H9 (cell line): ENCODE results near the gene MSI2. TPM values are rescaled to one million over a fixed set of nuclear protein-coding genes. Genes with fewer than 3 reads are reported as not detected.
"Not testable (repeated sequence)": the region's sequence is repeated elsewhere in the genome, so short reads cannot be mapped to it uniquely, and the experiment has no call there.

Experiments
- DNase-seq: peaks from one replicate; pipeline ENCODE4 v3.0.0-alpha.2; 2017
- H2AFZ ChIP-seq: one replicate; pipeline ENCODE4 v1.6.1; 2013; ENCODE audit warnings: mild to moderate bottlenecking, low read length, control low read depth, moderate library complexity
- H2AK5ac ChIP-seq: 2 replicates; pipeline ENCODE4 v1.6.1; 2013; ENCODE audit warnings: low read length, control low read depth, mixed read lengths; ENCODE audit not compliant: insufficient read length
- H2BK120ac ChIP-seq: one replicate; pipeline ENCODE4 v1.6.1; 2013; ENCODE audit warnings: low read depth, mild to moderate bottlenecking, low read length, control low read depth, inconsistent platforms; ENCODE audit not compliant: poor library complexity, severe bottlenecking
- H2BK12ac ChIP-seq: 2 replicates; pipeline ENCODE4 v1.6.1; 2013; ENCODE audit warnings: low read length, control low read depth, mixed read lengths, low read depth; ENCODE audit not compliant: insufficient read length
- H2BK15ac ChIP-seq: 2 replicates; pipeline ENCODE4 v1.6.1; 2013; ENCODE audit warnings: low read depth, low read length, control low read depth
- H2BK20ac ChIP-seq: one replicate; pipeline ENCODE4 v1.6.1; 2013; ENCODE audit warnings: low read depth, mild to moderate bottlenecking, low read length, control low read depth, inconsistent platforms; ENCODE audit not compliant: poor library complexity, severe bottlenecking
- H2BK5ac ChIP-seq: 2 replicates; pipeline ENCODE4 v1.6.1; 2013; ENCODE audit warnings: low read length, control low read depth, mixed read lengths; ENCODE audit not compliant: insufficient read length
- H3K14ac ChIP-seq: 2 replicates; pipeline ENCODE4 v1.6.1; 2013; ENCODE audit warnings: low read length, control low read depth; ENCODE audit not compliant: insufficient read depth
- H3K18ac ChIP-seq: 2 replicates; pipeline ENCODE4 v1.6.1; 2013; ENCODE audit warnings: low read depth, mild to moderate bottlenecking, mixed read lengths, low read length, control low read depth; ENCODE audit not compliant: insufficient read length
- H3K23ac ChIP-seq: 2 replicates; pipeline ENCODE4 v1.6.1; 2013; ENCODE audit warnings: low read length, control low read depth, mixed read lengths, low read depth; ENCODE audit not compliant: insufficient read length
- H3K23me2 ChIP-seq: 2 replicates; pipeline ENCODE4 v1.6.1; 2013; ENCODE audit warnings: low read depth, mild to moderate bottlenecking, mixed read lengths, low read length, control low read depth; ENCODE audit not compliant: insufficient read length, poor library complexity, severe bottlenecking
- H3K27ac ChIP-seq: 2 replicates; pipeline ENCODE4 v1.5.1; 2013; ENCODE audit warnings: low read length, control low read depth, mixed read lengths, low read depth; ENCODE audit not compliant: insufficient read length
- H3K27me3 ChIP-seq: 2 replicates; pipeline ENCODE4 v1.6.1; 2013; ENCODE audit warnings: low read length, control low read depth, inconsistent platforms; ENCODE audit not compliant: insufficient read depth
- H3K4ac ChIP-seq: 2 replicates; pipeline ENCODE4 v1.6.1; 2013; ENCODE audit warnings: low read depth, mild to moderate bottlenecking, control low read depth, inconsistent platforms, low read length, moderate library complexity
- H3K4me1 ChIP-seq: 2 replicates; pipeline ENCODE4 v1.6.1; 2013; ENCODE audit warnings: low read length, control low read depth, inconsistent platforms; ENCODE audit not compliant: insufficient read depth
- H3K4me2 ChIP-seq: 2 replicates; pipeline ENCODE4 v1.6.1; 2013; ENCODE audit warnings: low read length, control low read depth, mixed read lengths; ENCODE audit not compliant: insufficient read length, insufficient read depth
- H3K56ac ChIP-seq: 2 replicates; pipeline ENCODE4 v1.6.1; 2013; ENCODE audit warnings: low read depth, mild to moderate bottlenecking, mixed read lengths, low read length, control low read depth; ENCODE audit not compliant: insufficient read length
- H3K79me1 ChIP-seq: 2 replicates; pipeline ENCODE4 v1.6.1; 2013; ENCODE audit warnings: low read depth, mild to moderate bottlenecking, moderate library complexity, low read length, control low read depth, inconsistent platforms; ENCODE audit not compliant: insufficient read depth, poor library complexity, severe bottlenecking
- H3K79me2 ChIP-seq: 2 replicates; pipeline ENCODE4 v1.6.1; 2013; ENCODE audit warnings: low read length, control low read depth, inconsistent platforms; ENCODE audit not compliant: insufficient read depth
- H3K9ac ChIP-seq: 2 replicates; pipeline ENCODE4 v1.6.1; 2013; ENCODE audit warnings: low read length, control low read depth, mixed read lengths; ENCODE audit not compliant: insufficient read length; ENCODE audit errors: extremely low read depth
- H3K9me3 ChIP-seq: one replicate; pipeline ENCODE4 v1.6.1; 2013; ENCODE audit warnings: low read depth, low read length, inconsistent platforms; ENCODE audit not compliant: control insufficient read depth
- H3T11ph ChIP-seq: one replicate; pipeline ENCODE4 v1.6.1; 2013; ENCODE audit warnings: mild to moderate bottlenecking, low read length, control low read depth, inconsistent platforms
- H4K20me1 ChIP-seq: one replicate; pipeline ENCODE4 v1.6.1; 2013; ENCODE audit not compliant: control insufficient read depth, insufficient read length, insufficient read depth
- H4K5ac ChIP-seq: 2 replicates; pipeline ENCODE4 v1.6.1; 2013; ENCODE audit warnings: low read depth, mild to moderate bottlenecking, mixed read lengths, low read length, control low read depth; ENCODE audit not compliant: insufficient read length
- H4K8ac ChIP-seq: replicated peaks from 2 replicates; pipeline ENCODE4 v1.6.1; 2013; ENCODE audit warnings: low read length, control low read depth, mixed read lengths, low read depth; ENCODE audit not compliant: insufficient read length
- H4K91ac ChIP-seq: 2 replicates; pipeline ENCODE4 v1.6.1; 2013; ENCODE audit warnings: low read depth, mild to moderate bottlenecking, moderate library complexity, mixed read lengths, low read length, control low read depth; ENCODE audit not compliant: insufficient read length
- H3K27ac Mint-ChIP-seq, 3 experiments: 2 replicates in 2 of 3; 3 replicates in 1 of 3; pipeline ENCODE4 v1.8.0; 2020 to 2021; ENCODE audit warnings: mixed read lengths in 3 of 3, mild to moderate bottlenecking in 1 of 3, moderate library complexity in 1 of 3
- H3K27me3 Mint-ChIP-seq: 2 replicates; pipeline ENCODE4 v1.8.0; 2021; ENCODE audit warnings: low read depth, mild to moderate bottlenecking, moderate library complexity, mixed read lengths
- H3K36me3 Mint-ChIP-seq, 3 experiments: 2 replicates in 2 of 3; 3 replicates in 1 of 3; pipeline ENCODE4 v1.8.0; 2020 to 2021; ENCODE audit warnings: low read depth in 3 of 3, mixed read lengths in 3 of 3; ENCODE audit not compliant: insufficient read depth in 1 of 3
- H3K4me1 Mint-ChIP-seq, 2 experiments: 2 replicates each; pipeline ENCODE4 v1.8.0; 2020; ENCODE audit warnings: mixed read lengths in 2 of 2
- H3K4me3 Mint-ChIP-seq, 2 experiments: 2 replicates in 1 of 2; 3 replicates in 1 of 2; pipeline ENCODE4 v1.8.0; 2020 to 2021; ENCODE audit warnings: mild to moderate bottlenecking in 2 of 2, mixed read lengths in 2 of 2, moderate library complexity in 1 of 2
- H3K9me3 Mint-ChIP-seq, 2 experiments: 2 replicates in 1 of 2; 3 replicates in 1 of 2; pipeline ENCODE4 v1.8.0; 2020; ENCODE audit warnings: mild to moderate bottlenecking in 2 of 2, mixed read lengths in 2 of 2, moderate library complexity in 1 of 2
- CTCF ChIP-seq: fragments of 200-600 bp; sonication (generic); conservative IDR thresholded peaks from 3 replicates; pipeline ENCODE4 v1.8.0; 2021; ENCODE audit warnings: antibody characterized with exemption, mild to moderate bottlenecking
- WGBS: extraction: QIAGEN DNeasy Blood & Tissue Kit; methylation state at CpG from one replicate; pipeline ENCODE4 v1.1.7; 2013; ENCODE audit warnings: missing lambda C conversion rate, low lambda C conversion rate, mixed read lengths; ENCODE audit not compliant: insufficient read length; ENCODE audit errors: extremely low coverage; 5-methylcytosine and 5-hydroxymethylcytosine counted together
- total RNA-seq: library from RNA; stranded (reverse); gene quantifications from 2 replicates; pipeline ENCODE4 v1.2.1, GENCODE V29; 2021

The MSI2 gene
- total RNA-seq, 1 experiment from 2014 or later: 98.5 TPM

GRCh38 chr17:57498443-57498842 lies 242.1 kb downstream of the MSI2 start:
- WGBS: no CpG with 5 or more reads among the region's 7 CpGs
- H3K4ac ChIP-seq: no peak overlapping the region
- H3K14ac ChIP-seq: no peak overlapping the region
- Mint-ChIP-seq H3K4me1 (peaks cover 6 to 21% of the 10 kb centered on the region in 2 experiments), H3K4me3 (no peak overlapping the region), H3K36me3 (no peaks in the 10 kb centered on the region), H3K9me3 (no peaks in the 10 kb centered on the region), H3K27me3 (no peaks in the 10 kb centered on the region; the same call in 1 of the 2 replicates), H3K27ac (no peak overlapping the region)
- no peaks in the 10 kb centered on the region; the same call in 1 of the 2 replicates for H3K79me2 ChIP-seq
- DNase-seq: no peak
- no peak overlapping the region for H2BK20ac ChIP-seq
- H3K56ac ChIP-seq: no peak overlapping the region
- no peak overlapping the region for H2BK15ac ChIP-seq
- no peak overlapping the region for H3T11ph ChIP-seq
- no peak overlapping the region for H2AFZ ChIP-seq
- no peak overlapping the region for H3K4me2 ChIP-seq
- H2AK5ac ChIP-seq: no peak overlapping the region
- no peak overlapping the region for H3K23ac ChIP-seq
- no peaks in the 10 kb centered on the region for H3K9me3 ChIP-seq
- no peaks in the 10 kb centered on the region for H4K20me1 ChIP-seq
- H4K5ac ChIP-seq: no peak overlapping the region
- no peak overlapping the region for H2BK120ac ChIP-seq
- no peak overlapping the region for H4K91ac ChIP-seq
- no peak overlapping the region for H3K18ac ChIP-seq
- no peak for TF ChIP-seq CTCF
- H3K9ac ChIP-seq: no peak overlapping the region
- no peak overlapping the region for H2BK5ac ChIP-seq
- no peak overlapping the region for H4K8ac ChIP-seq
- H3K23me2 ChIP-seq: no peaks in the 10 kb centered on the region
- H3K79me1 ChIP-seq: no peaks in the 10 kb centered on the region
- no peak overlapping the region for H2BK12ac ChIP-seq
- no peaks in the 10 kb centered on the region for H3K27me3 ChIP-seq
- H3K4me1 ChIP-seq: no peaks in the 10 kb centered on the region
- H3K27ac ChIP-seq: no peak overlapping the region

GRCh38 chr17:57499221-57499620 lies 242.9 kb downstream of the MSI2 start:
- H3K56ac ChIP-seq, H2BK15ac ChIP-seq, H3K23me2 ChIP-seq, H3K4ac ChIP-seq, H3K79me2 ChIP-seq, H4K20me1 ChIP-seq, H2BK20ac ChIP-seq, H3T11ph ChIP-seq, H2BK120ac ChIP-seq, H3K18ac ChIP-seq, H3K4me1 ChIP-seq, H3K36me3 Mint-ChIP-seq, H3K4me2 ChIP-seq, H4K91ac ChIP-seq, H2BK5ac ChIP-seq, H3K9ac ChIP-seq, H2BK12ac ChIP-seq, H2AK5ac ChIP-seq, H3K27ac ChIP-seq, H2AFZ ChIP-seq, H3K9me3 Mint-ChIP-seq, H3K14ac ChIP-seq, DNase-seq, H3K27me3 Mint-ChIP-seq, H3K27ac Mint-ChIP-seq, H4K5ac ChIP-seq, H3K23ac ChIP-seq, H3K79me1 ChIP-seq, H3K4me3 Mint-ChIP-seq, H4K8ac ChIP-seq, H3K27me3 ChIP-seq, H3K9me3 ChIP-seq: not testable (repeated sequence)
- H3K4me1 Mint-ChIP-seq: peaks cover 5 to 21% of the 10 kb centered on the region in 2 experiments
- WGBS: no CpG with 5 or more reads among the region's 3 CpGs
